Activated B cell treated with CpG ODN at 0.5 μM for 24 hours (primary cell): ENCODE measurements around the gene ANKIB1. TPM values are rescaled to one million over a fixed set of nuclear protein-coding genes. Genes with fewer than 3 reads are reported as not detected.

ENCODE experiments used
- ATAC-seq: fragments of 200-7000 bp; cut with Tn5 transposase; one replicate; pipeline ENCODE4 v1.10.0; 2021; ENCODE audit warnings: low read depth, mild to moderate bottlenecking, moderate library complexity
- CTCF ChIA-PET: fragments of 350-600 bp; sonication (Branson Sonifier 250); formaldehyde crosslinking; loops from one replicate; lab custom pipeline; 2021; ENCODE audit warnings: antibody characterized with exemption; lab: Charles Lee
- POLR2A ChIA-PET: fragments of 350-600 bp; sonication (Branson Sonifier 250); formaldehyde crosslinking; loops from one replicate; lab custom pipeline; 2021; ENCODE audit warnings: antibody characterized with exemption; lab: Charles Lee
- DNase-seq: peaks from one replicate; pipeline ENCODE4 v3.0.0; 2022
- H3K27ac Mint-ChIP-seq: one replicate; pipeline ENCODE4 v1.8.0; 2020; ENCODE audit warnings: mixed read lengths
- H3K27me3 Mint-ChIP-seq: one replicate; pipeline ENCODE4 v1.8.0; 2021; ENCODE audit warnings: mixed read lengths
- H3K36me3 Mint-ChIP-seq: one replicate; pipeline ENCODE4 v1.8.0; 2021; ENCODE audit warnings: low read depth, mixed read lengths
- H3K4me1 Mint-ChIP-seq: one replicate; pipeline ENCODE4 v1.8.0; 2021; ENCODE audit warnings: mixed read lengths
- H3K4me3 Mint-ChIP-seq: one replicate; pipeline ENCODE4 v1.8.0; 2020; ENCODE audit warnings: mild to moderate bottlenecking, mixed read lengths
- H3K9me3 Mint-ChIP-seq: one replicate; pipeline ENCODE4 v1.8.0; 2020; ENCODE audit warnings: mixed read lengths
- intact Hi-C: fragments of 100-400 bp; cut with micrococcal nuclease; formaldehyde crosslinking; loops from one replicate; pipeline ENCODE4 v1.15.1; 2024
- total RNA-seq: library from RNA; stranded (reverse); gene quantifications from 2 replicates; pipeline ENCODE4 v1.2.3, GENCODE V29; 2022
- TF ChIP-seq, protein P1 (sequence below): fragments of 200-600 bp; IDR thresholded peaks from one replicate; pipeline ENCODE4 v1.8.0; 2022; ENCODE audit warnings: antibody characterized with exemption, mild to moderate bottlenecking

The ANKIB1 gene, protein sequence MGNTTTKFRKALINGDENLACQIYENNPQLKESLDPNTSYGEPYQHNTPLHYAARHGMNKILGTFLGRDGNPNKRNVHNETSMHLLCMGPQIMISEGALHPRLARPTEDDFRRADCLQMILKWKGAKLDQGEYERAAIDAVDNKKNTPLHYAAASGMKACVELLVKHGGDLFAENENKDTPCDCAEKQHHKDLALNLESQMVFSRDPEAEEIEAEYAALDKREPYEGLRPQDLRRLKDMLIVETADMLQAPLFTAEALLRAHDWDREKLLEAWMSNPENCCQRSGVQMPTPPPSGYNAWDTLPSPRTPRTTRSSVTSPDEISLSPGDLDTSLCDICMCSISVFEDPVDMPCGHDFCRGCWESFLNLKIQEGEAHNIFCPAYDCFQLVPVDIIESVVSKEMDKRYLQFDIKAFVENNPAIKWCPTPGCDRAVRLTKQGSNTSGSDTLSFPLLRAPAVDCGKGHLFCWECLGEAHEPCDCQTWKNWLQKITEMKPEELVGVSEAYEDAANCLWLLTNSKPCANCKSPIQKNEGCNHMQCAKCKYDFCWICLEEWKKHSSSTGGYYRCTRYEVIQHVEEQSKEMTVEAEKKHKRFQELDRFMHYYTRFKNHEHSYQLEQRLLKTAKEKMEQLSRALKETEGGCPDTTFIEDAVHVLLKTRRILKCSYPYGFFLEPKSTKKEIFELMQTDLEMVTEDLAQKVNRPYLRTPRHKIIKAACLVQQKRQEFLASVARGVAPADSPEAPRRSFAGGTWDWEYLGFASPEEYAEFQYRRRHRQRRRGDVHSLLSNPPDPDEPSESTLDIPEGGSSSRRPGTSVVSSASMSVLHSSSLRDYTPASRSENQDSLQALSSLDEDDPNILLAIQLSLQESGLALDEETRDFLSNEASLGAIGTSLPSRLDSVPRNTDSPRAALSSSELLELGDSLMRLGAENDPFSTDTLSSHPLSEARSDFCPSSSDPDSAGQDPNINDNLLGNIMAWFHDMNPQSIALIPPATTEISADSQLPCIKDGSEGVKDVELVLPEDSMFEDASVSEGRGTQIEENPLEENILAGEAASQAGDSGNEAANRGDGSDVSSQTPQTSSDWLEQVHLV
- total RNA-seq: 42.5 and 50.6 TPM in 2 replicates

DNA sequence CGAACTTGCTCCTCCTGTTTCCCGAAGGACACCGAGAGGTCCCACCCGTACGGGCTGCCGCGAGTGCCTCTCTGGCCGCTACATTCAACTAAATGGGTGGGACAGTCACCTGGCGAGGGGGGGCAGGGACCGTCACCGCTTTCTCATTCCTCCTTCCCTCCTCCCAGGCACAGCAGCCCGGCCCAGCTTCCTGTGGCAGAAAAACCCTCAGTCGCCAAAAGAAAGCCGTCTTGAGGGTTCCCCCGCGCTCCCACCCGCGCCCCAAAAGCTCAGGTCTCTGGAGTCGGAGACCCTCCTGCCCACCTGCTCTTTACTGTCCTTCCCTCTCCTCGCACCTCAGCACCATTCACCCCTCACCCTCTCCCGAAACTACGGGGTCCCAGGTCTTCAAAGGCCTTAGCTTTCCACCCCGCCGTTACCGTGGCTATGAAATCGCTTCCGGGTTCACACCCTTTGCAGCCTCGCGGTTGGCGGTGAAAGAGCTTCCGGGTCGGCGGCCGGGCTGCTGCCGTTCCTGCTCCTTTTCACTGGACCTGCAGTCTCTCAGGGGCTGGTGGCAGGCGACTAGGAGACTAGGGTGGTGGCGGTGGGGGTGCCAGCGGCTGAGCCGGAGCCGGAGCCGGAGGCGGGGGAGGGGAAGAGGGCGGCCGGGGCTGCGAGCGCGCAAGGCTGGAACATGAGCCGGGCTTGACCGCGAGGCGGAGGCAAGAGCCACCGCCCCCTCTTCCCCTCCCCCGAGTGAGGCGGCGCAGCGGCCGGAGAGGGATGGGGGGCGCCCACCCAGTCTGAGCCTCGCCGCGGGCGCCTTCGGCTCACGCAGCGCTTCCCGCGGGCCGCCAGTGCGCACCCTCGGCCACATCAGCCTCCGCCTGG, at the start of gene ANKIB1, which contains the start of gene KRIT1:
TSS of gene ANKIB1 (plus strand) at position 488 of the 873 bp plus-strand sequence. CDS start 49,005 bp downstream, outside the sequence.
TSS of gene KRIT1 (minus strand) at position 428 of the 873 bp plus-strand sequence. CDS start 3,779 bp downstream, outside the sequence.
- Mint-ChIP-seq H3K4me3 (peak within 1 kb of the TSS; percentile 100), H3K27ac (peak within 1 kb of the TSS; percentile 99), H3K36me3 (peaks cover 21% of the 10 kb centered on the region), H3K9me3 (no peaks in the 10 kb centered on the region), H3K27me3 (no peaks in the 10 kb centered on the region), H3K4me1 (peaks cover 40% of the 10 kb centered on the region)
- DNase-seq (peak; percentile 79), ATAC-seq (peak; percentile 84)
- ChIA-PET CTCF (interaction anchor here (1.0 to 2.2 kb wide), 2 partner anchors 66 to 201 kb away, joined by 3 to 12 read pairs; partner anchors contain the start of gene GATAD1), POLR2A (interaction anchor here (0.6 to 2.8 kb wide), 14 partner anchors 9 to 388 kb away, joined by 3 to 36 read pairs (median 5); partner anchors contain the start of genes CYP51A1, GATAD1, LRRD1 and MTERF1)
- TF ChIP-seq, protein P1, sequence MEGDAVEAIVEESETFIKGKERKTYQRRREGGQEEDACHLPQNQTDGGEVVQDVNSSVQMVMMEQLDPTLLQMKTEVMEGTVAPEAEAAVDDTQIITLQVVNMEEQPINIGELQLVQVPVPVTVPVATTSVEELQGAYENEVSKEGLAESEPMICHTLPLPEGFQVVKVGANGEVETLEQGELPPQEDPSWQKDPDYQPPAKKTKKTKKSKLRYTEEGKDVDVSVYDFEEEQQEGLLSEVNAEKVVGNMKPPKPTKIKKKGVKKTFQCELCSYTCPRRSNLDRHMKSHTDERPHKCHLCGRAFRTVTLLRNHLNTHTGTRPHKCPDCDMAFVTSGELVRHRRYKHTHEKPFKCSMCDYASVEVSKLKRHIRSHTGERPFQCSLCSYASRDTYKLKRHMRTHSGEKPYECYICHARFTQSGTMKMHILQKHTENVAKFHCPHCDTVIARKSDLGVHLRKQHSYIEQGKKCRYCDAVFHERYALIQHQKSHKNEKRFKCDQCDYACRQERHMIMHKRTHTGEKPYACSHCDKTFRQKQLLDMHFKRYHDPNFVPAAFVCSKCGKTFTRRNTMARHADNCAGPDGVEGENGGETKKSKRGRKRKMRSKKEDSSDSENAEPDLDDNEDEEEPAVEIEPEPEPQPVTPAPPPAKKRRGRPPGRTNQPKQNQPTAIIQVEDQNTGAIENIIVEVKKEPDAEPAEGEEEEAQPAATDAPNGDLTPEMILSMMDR: no peak
- intact Hi-C loops: loop anchor here (1.0 to 10.0 kb wide), 10 partner anchors 47 to 987 kb away; partner anchors contain the start of genes AKAP9, CDK6, CYP51A1 and FAM133B

DNA sequence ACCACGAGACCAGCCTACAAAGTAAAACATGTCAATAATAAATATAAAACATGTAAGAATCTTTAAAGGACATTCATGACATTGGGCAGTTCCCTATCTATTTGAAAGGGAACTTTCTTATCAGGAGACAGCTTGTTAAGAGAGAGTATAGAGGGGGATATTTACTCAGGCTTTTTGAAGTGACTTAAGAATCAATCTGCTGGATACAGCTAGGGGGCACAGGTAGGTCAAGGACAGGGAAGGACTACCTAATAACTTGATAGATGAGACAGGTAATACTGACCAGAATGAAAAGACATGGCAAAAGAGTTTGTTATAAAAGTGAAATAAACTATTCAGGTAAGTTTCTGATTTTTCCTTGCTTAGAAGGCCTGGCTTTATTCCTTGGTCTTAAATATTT, 45.0 kb upstream of the ANKIB1 start:
- ATAC-seq (no peak), DNase-seq (no peak)
- TF ChIP-seq, protein P1: no peak
- intact Hi-C loops: no loop called here
- no peaks in the 10 kb centered on the region for H3K27me3 Mint-ChIP-seq
- no peaks in the 10 kb centered on the region for H3K9me3 Mint-ChIP-seq
- H3K4me1 Mint-ChIP-seq: no peaks in the 10 kb centered on the region
- peaks cover 60% of the 10 kb centered on the region for H3K36me3 Mint-ChIP-seq
- H3K4me3 Mint-ChIP-seq: no peak overlapping the region
- no peak overlapping the region for H3K27ac Mint-ChIP-seq
- CTCF ChIA-PET: no interaction called here
- POLR2A ChIA-PET: no interaction called here

DNA sequence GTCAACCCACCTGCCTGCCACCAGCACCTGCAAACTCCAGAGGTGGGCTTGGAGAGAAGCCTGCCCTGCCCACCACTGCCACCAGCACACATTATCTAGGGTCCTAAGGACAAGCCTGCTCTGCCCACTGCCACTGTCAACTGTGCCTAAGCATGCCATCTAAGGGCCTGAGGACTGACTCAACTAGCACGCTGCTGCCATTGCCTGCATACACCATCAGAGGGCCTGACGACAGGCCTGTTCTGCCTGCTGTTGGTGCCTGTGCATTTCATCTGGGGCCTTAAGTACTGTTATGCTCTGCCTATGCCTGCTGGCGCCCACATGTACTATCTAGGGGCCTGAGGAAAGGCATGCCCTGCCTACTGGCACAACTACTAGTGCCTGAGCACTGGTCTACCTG, 39.8 kb upstream of the ANKIB1 start:
- no peaks in the 10 kb centered on the region for H3K27me3 Mint-ChIP-seq
- no peak for ATAC-seq
- H3K4me1 Mint-ChIP-seq: no peaks in the 10 kb centered on the region
- TF ChIP-seq, protein P1: no peak
- CTCF ChIA-PET: no interaction called here
- POLR2A ChIA-PET: no interaction called here
- DNase-seq: no peak
- peaks cover 14% of the 10 kb centered on the region for H3K9me3 Mint-ChIP-seq
- peaks cover 85% of the 10 kb centered on the region for H3K36me3 Mint-ChIP-seq
- no peak overlapping the region for H3K27ac Mint-ChIP-seq
- no peak overlapping the region for H3K4me3 Mint-ChIP-seq
- intact Hi-C loops: no loop called here

DNA sequence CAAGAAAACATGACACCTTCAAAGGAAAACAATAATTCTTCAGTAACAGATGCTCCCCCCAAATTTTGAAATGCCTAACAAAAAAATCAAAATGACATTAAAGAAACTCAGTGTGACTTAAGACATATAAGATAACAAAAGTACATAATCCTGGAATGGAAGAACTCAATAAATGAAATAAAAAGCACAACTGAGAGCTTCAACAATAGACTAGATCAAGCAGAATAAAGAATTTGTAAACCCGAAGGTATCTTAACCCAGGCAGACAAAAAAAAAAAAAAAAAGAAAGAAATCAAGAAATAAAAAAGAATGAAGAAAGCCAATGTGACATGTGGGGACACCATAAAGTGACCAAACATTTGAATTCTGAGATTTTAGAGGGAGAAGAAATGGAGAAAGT, 39.1 kb upstream of the ANKIB1 start:
- POLR2A ChIA-PET: no interaction called here
- Mint-ChIP-seq H3K27ac (no peak overlapping the region), H3K36me3 (peaks cover 86% of the 10 kb centered on the region), H3K9me3 (peaks cover 14% of the 10 kb centered on the region), H3K27me3 (no peaks in the 10 kb centered on the region), H3K4me3 (no peak overlapping the region), H3K4me1 (no peaks in the 10 kb centered on the region)
- ATAC-seq (no peak), DNase-seq (no peak)
- CTCF ChIA-PET: no interaction called here
- intact Hi-C loops: no loop called here
- TF ChIP-seq, protein P1: no peak
